ENCODE results near the gene ALDOB.

The ALDOB gene

DNA sequence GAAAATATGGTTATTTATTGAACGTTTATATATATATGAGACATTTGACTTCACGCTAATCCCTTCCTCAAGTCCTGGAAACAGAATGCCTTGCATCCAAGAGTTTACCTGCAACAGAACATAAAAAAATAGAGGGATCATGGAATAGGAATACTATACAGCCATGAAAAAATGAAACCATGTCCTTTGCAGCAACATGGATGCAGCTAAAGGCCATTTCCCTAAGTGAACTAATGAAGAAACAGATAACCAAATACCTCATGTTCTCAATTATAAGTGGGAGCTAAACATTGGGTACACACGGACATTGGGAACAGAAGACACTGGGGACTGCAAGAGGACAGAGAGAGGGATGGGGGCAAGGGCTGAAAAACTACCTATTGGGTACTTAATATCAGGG, 63.8 kb downstream of the ALDOB start:
- in situ Hi-C loops (cut with HindIII; ENCODE audit: low pct_ligation_motif_present, low sequenced_read_pairs): no loop called here
- H3K4me3 ChIP-seq (ENCODE audit: low read depth, low read length): no peak overlapping the region
- H3K27me3 ChIP-seq (replicated peaks): no peaks in the 10 kb centered on the region
- DNase-seq: no peak
- TF ChIP-seq, protein P1, sequence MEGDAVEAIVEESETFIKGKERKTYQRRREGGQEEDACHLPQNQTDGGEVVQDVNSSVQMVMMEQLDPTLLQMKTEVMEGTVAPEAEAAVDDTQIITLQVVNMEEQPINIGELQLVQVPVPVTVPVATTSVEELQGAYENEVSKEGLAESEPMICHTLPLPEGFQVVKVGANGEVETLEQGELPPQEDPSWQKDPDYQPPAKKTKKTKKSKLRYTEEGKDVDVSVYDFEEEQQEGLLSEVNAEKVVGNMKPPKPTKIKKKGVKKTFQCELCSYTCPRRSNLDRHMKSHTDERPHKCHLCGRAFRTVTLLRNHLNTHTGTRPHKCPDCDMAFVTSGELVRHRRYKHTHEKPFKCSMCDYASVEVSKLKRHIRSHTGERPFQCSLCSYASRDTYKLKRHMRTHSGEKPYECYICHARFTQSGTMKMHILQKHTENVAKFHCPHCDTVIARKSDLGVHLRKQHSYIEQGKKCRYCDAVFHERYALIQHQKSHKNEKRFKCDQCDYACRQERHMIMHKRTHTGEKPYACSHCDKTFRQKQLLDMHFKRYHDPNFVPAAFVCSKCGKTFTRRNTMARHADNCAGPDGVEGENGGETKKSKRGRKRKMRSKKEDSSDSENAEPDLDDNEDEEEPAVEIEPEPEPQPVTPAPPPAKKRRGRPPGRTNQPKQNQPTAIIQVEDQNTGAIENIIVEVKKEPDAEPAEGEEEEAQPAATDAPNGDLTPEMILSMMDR (IDR thresholded peaks at IDR 0.05; ENCODE audit: low read depth, low read length, missing control alignments): no peak
- no peak overlapping the region for H3K27ac ChIP-seq
- no peaks in the 10 kb centered on the region for H3K36me3 ChIP-seq (replicated peaks)

Data from brain microvascular endothelial cell (primary cell).